MM.1S (cell line): Measurements from ENCODE around the gene DZIP1.

Experiments
- DNase-seq: peaks from one replicate; pipeline ENCODE4 v3.0.0-alpha.2; 2015
- H2AFZ ChIP-seq: fragments of 300-600 bp; sonication (generic); 2 replicates; pipeline ENCODE4 v1.6.0; 2016; ENCODE audit warnings: antibody characterized with exemption, low read length
- H3F3A ChIP-seq: fragments of 300-600 bp; sonication (generic); 2 replicates; pipeline ENCODE4 v1.6.1; 2016; ENCODE audit warnings: mild to moderate bottlenecking, antibody characterized with exemption, low read length, moderate library complexity, mixed read lengths; ENCODE audit not compliant: insufficient read depth
- H3K27ac ChIP-seq: fragments of 300-600 bp; sonication (generic); 2 replicates; pipeline ENCODE4 v1.5.1; 2016; ENCODE audit warnings: mild to moderate bottlenecking, low read length
- H3K27me3 ChIP-seq: fragments of 300-600 bp; sonication (generic); replicated peaks from 2 replicates; pipeline ENCODE4 v1.6.0; 2016; ENCODE audit warnings: low read length; ENCODE audit not compliant: insufficient read depth
- H3K36me3 ChIP-seq: fragments of 300-600 bp; sonication (generic); replicated peaks from 2 replicates; pipeline ENCODE4 v1.6.1; 2016; ENCODE audit warnings: mild to moderate bottlenecking, low read length, mixed read lengths; ENCODE audit not compliant: insufficient read depth
- H3K4me1 ChIP-seq: fragments of 300-600 bp; sonication (generic); 2 replicates; pipeline ENCODE4 v1.6.1; 2016; ENCODE audit warnings: low read length, mixed read lengths
- H3K4me2 ChIP-seq: fragments of 300-600 bp; sonication (generic); 2 replicates; pipeline ENCODE4 v1.6.0; 2016; ENCODE audit warnings: low read depth, low read length
- H3K4me3 ChIP-seq: fragments of 300-600 bp; sonication (generic); 2 replicates; pipeline ENCODE4 v1.5.1; 2016; ENCODE audit warnings: low read length, mixed read lengths
- H3K79me2 ChIP-seq: fragments of 300-600 bp; sonication (generic); 2 replicates; pipeline ENCODE4 v1.6.1; 2016; ENCODE audit warnings: mixed run types, low read length, mixed read lengths
- H3K9ac ChIP-seq: fragments of 300-600 bp; sonication (generic); 2 replicates; pipeline ENCODE4 v1.6.1; 2016; ENCODE audit warnings: low read length, mixed read lengths
- H3K9me2 ChIP-seq: fragments of 300-600 bp; sonication (generic); replicated peaks from 2 replicates; pipeline ENCODE4 v1.6.1; 2016; ENCODE audit warnings: mild to moderate bottlenecking, low read length, mixed read lengths; ENCODE audit not compliant: insufficient read depth
- H3K9me3 ChIP-seq: fragments of 300-600 bp; sonication (generic); replicated peaks from 2 replicates; pipeline ENCODE4 v1.6.1; 2016; ENCODE audit warnings: mild to moderate bottlenecking, low read length, mixed read lengths; ENCODE audit not compliant: insufficient read depth
- H4K20me1 ChIP-seq: fragments of 300-600 bp; sonication (generic); 2 replicates; pipeline ENCODE4 v1.6.1; 2016; ENCODE audit warnings: mild to moderate bottlenecking, low read length, moderate library complexity, mixed read lengths; ENCODE audit not compliant: insufficient read depth
- CTCF ChIP-seq: fragments of 300-600 bp; sonication (generic); IDR thresholded peaks from 2 replicates; pipeline ENCODE4 v1.5.1; 2016; ENCODE audit warnings: antibody characterized with exemption, low read length, mixed read lengths
- EZH2 ChIP-seq: fragments of 300-600 bp; sonication (generic); optimal IDR thresholded peaks from 2 replicates; pipeline ENCODE3; 2017; ENCODE audit warnings: low read depth, mild to moderate bottlenecking, antibody characterized with exemption, low read length, mixed read lengths
- EZH2phosphoT487 ChIP-seq: fragments of 300-600 bp; sonication (generic); IDR thresholded peaks from 2 replicates; pipeline ENCODE4 v1.6.1; 2018; ENCODE audit warnings: antibody characterized with exemption, low read length

DZIP1 gene

GRCh38 chr13:95530178-95530577 lies 114.3 kb downstream of the DZIP1 start:
- Histone ChIP-seq H3K4me3 (no peak overlapping the region), H3F3A (no peaks in the 10 kb centered on the region), H3K36me3 (no peaks in the 10 kb centered on the region), H3K27ac (no peak overlapping the region), H3K79me2 (no peaks in the 10 kb centered on the region), H3K9me3 (no peaks in the 10 kb centered on the region), H3K4me1 (peaks cover 7% of the 10 kb centered on the region), H3K27me3 (no peaks in the 10 kb centered on the region), H3K9me2 (no peaks in the 10 kb centered on the region), H3K9ac (no peak overlapping the region), H3K4me2 (no peak overlapping the region), H4K20me1 (no peaks in the 10 kb centered on the region), H2AFZ (no peak overlapping the region)
- TF ChIP-seq EZH2phosphoT487 = no peak
- TF ChIP-seq CTCF = no peak
- no peak for TF ChIP-seq EZH2
- DNase-seq = peak; percentile 21
